GM19193 (cell line): ENCODE results near the gene BRD1.

Source experiments
- POLR2A ChIP-seq: IDR thresholded peaks from 4 replicates; pipeline ENCODE4 v1.6.1; 2011; ENCODE audit not compliant: insufficient read depth, insufficient read length; ENCODE audit errors: extremely low read depth

The BRD1 gene

GRCh38 chr22:49800408-49801238 lies 27.1 kb downstream of the BRD1 start:
- no peak for TF ChIP-seq POLR2A

DNA sequence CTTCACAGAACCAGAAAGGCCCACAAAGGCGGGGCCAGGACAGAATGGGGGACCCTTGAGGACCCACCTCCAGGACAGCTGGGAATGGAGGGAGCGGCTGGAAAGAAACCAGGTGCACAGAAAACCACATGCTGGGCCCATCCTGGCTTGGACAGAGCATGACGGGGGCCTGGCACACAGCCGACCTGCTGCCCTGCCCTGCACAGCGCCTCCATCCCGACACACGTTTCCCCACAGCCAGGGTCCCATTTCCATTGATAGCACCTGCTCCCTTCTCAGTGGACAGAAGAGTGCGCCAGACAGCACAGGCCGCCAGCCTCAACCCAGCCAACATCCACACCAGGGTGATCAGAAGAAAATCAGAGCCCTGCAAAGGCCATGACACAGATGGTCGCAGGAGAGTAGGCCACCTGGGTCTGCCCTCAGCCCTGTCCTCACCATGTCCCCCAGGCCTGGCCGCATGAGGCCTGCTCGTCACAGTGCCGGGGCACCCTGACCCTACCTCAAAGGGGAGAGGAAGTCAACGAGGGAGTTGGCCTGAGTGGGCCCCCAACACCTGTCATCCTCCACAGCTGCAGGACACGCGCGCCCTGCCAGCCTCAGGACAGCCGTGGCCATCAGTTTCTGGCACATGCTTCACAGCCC lies 28.1 kb downstream of the BRD1 start:
- no peak for TF ChIP-seq POLR2A

GRCh38 chr22:49798486-49799151 lies 29.1 kb downstream of the BRD1 start:
- no peak for TF ChIP-seq POLR2A

GRCh38 chr22:49797706-49798105 lies 30.0 kb downstream of the BRD1 start:
- no peak for TF ChIP-seq POLR2A

DNA sequence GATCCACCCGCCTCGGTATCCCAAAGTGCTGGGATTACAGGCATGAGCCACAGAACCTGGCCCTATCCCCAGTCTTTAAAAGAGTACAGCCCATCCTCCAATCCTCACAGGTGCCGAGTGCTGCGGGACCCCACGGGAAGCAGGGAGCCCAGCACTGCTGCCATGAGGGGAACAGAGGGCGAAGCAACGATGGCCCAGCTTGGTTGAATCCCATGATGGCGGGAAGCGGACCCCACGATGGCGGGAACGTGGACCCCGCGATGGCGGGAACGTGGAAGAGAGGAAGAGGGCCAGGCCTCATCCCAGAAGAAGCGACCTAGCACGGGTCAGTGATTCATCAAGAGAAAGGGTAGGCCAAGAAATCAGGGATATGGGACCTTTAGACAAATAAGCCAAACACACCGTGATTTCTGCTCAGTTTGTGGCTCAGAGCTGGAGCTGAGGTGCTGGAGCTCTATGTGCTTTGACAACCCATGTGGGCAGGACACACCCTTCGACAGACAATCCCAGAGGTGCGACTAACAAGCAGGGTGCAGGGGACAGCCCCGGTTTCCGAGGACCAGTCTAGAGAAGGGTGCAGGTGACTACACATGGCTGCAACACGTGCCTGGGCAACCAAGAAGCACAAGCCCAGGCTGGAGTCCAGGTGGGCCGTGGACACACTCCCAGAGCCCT lies 30.9 kb downstream of the BRD1 start:
- TF ChIP-seq POLR2A, result no peak

GRCh38 chr22:49795521-49795920 lies 32.2 kb downstream of the BRD1 start:
- no peak for TF ChIP-seq POLR2A

- TF ChIP-seq POLR2A, result no peak
These were observed 33.8 kb downstream of the BRD1 start for GRCh38 chr22:49793871-49794270.

DNA sequence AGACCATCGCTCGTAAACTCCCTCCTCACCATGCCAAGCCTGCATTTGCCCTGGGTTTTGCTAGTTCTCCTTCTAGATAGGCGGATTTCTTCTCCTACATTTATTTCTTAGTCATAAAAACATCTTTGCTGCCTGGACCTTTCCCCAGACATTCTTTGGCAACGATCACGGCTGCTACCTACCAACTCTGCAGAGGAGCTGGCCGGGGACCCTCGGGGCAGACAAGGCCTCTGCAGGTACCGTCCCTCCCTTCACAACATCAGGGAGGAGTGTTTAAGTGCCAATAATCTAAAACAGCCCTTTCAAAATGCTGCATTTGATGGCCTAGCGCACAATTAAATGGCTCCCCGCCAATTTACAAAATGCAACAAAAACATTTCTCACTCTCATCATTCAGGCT lies 34.4 kb downstream of the BRD1 start:
- TF ChIP-seq POLR2A, result no peak

- TF ChIP-seq POLR2A, result no peak
These were observed 35.6 kb downstream of the BRD1 start for GRCh38 chr22:49792107-49792506.

DNA sequence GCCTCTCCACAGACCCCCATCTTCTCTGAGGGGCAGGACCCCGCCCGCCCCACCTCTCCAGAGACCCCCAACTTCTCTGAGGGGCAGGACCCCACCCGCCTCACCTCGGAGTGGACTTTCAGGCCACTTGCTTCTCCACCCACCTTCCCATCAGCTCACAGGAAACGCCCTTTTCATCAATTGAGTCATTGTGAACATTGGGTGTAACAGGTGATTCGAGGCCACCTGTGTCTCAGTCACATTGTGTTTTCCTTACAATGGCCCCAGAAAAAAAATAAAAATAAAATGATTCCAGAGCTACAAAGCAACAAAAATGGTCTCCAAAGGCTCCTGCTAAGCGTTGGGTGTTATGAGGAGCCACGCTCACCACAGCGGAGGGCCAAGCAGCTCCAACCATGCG lies 36.0 kb downstream of the BRD1 start:
- TF ChIP-seq POLR2A, result no peak

- no peak for TF ChIP-seq POLR2A
These were observed 36.8 kb downstream of the BRD1 start for GRCh38 chr22:49790912-49791311.

GRCh38 chr22:49789289-49790141 lies 38.2 kb downstream of the BRD1 start:
- TF ChIP-seq POLR2A, result no peak

DNA sequence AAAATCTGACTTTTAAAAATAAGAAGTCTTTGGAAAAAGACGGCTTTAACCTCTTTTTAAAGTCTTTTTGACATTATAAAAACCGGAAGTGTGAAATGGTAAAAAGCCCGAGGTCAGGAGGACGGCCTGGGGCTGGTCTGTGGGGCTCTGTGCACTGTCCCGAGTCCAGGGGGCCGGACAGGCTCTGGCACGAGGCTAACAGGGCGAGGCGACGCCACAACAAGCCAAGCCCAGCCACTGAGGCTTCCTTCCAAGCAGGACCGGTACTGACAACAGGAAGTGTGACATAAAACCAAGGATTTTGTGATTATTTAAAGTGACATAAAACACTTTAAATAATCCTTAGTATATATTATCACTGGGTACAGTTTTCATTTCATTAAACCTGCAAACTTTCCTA lies 39.2 kb downstream of the BRD1 start:
- no peak for TF ChIP-seq POLR2A

GRCh38 chr22:49787861-49788260 lies 39.8 kb downstream of the BRD1 start:
- TF ChIP-seq POLR2A, result no peak

DNA sequence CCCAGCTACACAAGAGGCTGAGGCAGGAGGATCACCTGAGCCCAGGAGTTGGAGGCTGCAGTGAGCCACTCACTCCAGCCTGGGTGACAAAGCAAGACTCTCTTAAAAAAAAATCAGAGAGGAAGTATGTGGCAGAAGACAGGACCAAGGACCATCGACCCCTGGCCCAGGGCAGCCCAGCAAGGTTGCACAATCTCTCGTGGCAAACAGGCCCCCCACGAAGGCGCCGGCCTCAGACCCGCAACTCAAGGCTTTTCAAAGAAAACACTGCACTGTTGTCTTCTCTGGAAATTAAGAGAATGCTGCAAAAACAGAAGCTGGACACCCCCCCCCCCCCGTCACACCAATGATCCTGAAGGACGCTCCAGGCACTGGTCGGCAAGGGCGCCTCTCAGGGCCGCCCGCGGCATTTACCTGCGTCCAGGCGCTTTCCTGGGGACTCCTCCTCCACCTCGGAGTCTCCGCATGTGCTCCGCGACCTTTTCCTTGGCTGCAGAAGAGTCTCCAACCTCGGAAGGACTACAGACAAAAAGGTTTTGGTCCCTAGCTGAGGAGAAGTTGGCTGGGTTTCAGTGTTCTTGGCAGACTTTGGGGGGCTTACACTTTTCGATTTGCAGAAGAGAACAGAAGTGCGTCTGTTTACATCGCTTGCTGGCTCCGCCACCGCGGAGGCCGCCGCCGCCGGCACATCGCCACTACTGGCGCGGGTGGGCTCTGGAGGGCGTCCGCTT lies 40.5 kb downstream of the BRD1 start:
- no peak for TF ChIP-seq POLR2A
